UCSD-AML1 (cell line): ENCODE measurements around the gene PLAGL2.
"Not testable (repeated sequence)": the region's sequence is repeated elsewhere in the genome, so short reads cannot be mapped to it uniquely, and the experiment has no call there.

Source experiments
- DNase-seq: peaks from one replicate; lab custom pipeline; 2025; ENCODE audit not compliant: unreplicated experiment; lab: John Stamatoyannopoulos, UW

Gene PLAGL2

DNA sequence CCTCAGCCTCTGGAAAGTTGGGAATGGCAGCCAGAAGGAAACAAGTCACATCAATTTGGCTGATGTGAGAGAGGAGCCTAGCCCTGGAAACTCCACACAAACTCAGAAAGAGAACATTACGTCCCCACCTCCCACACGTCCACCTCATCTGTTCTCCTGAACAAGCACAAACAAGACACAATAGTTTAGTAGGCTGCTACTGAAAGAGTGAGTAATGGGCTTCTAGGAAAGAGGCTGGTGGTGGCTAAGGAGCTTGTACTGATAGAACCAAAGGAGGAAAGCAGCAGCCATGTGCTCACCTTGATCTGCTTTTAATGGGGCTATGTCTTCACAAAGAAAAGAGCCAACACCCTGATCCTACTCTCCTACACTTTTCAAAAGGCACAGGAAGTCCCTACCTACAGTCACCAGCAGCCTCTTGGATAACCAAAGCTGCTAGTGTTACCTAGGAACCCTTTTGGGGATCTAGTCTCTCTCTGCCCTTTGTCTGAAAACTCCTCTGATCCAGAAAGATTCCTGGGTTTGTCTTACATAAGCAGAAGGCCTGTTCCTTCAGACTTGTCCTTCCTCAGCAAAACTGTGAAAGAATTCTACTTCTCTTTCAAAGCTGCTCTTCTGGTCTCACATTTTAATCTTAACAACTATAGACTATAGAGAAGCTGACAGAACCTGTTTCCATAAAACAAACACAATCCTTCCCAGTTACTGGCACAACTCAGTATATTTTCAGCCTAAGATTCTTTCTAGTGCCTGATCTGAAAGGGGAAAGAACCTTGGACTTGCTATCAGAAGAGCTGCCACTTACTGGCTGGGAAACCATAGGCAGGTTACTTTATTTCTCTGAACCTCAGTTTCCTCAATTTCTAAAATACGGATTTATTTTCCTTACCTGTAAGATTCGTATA is 3.1 kb downstream of the PLAGL2 start:
- DNase-seq = no peak

DNA sequence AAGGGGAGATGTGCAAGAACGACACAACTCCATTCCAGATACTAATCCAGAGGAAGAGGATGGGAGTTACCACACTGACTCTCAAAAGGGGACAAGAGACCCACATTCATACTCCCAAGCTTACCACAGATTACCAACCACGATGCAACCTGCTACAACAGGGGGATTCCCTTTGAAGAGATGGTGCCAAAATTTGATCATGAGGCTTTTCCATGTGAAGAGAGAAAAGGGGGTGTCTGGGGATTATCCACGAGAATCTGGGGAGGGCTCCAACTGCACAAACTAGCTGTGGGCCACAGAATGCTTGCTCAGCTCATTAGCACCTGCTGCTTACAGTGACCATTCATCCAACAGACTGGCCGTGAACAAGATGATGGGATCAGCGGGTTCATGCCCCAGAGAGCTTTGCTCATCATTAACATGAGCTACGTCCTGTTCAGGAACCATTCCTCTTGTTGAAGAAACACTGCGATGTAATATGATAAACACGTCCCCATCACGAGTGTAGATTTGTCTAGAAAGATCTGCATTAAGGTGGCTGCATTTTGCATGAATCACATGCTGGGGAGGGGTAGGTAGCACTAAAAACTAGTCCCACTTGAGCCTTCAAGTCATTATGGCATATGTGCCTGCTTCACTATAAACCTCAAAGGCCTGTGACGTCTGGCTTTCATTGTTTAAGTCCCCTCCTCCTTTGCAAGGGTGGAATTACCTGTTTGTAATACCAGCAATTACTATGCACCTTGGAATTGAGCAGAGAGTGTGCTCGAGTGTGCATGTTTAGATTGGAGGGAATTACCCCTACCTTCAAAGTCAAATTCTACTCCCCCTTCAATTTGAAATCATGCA is 4.0 kb downstream of the PLAGL2 start:
- no peak for DNase-seq

DNA sequence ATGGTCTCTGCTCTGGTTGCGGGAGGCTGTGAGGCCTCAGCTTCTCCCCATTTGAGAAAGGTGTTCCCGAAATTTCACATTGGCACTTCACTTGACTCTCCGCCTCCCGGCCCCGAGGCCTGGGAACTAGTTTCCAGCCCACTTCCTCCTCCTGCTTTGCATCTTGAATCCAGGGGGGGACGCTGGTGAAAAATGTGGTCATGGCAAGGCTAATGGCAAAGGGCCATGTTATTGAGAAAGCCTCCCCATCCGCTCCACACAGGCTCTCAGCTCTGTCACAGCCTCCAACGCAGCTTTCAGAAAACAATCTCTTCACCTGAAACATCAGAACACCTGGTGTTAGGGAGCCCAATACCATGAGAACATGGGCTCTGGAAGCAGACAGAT is 5.6 kb downstream of the PLAGL2 start:
- no peak for DNase-seq

DNA sequence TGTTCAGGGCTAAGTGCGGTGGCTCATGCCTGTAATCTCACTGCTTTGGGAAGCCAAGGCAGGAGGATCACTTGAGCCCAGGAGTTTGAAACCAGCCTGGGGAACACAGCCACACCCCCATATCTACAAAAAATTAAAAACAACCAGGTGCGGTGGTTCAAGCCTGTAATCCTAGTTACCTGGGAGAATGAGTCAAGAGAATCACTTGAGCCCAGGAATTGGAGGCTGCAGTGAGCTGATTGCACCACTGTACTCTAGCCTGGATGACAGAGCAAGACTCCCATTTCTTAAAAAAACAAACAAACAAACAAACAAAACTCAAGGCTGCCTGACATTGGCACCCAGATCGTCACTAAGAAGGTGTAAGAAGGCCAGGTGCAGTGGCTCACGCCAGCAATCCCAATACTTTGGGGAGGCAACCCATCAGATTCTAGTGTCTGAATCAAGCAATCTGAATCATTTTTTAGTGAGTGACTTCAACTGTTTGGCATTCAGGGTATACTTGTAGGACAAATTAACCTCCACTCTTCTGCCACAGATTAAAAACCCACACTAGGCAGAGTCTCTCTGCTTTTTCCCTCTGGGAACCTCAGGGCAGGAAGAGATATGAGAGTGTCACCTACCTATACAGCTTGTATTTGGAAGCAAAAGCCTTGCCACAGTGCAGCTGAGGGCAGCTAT is 6.1 kb downstream of the PLAGL2 start:
- no peak for DNase-seq

DNA sequence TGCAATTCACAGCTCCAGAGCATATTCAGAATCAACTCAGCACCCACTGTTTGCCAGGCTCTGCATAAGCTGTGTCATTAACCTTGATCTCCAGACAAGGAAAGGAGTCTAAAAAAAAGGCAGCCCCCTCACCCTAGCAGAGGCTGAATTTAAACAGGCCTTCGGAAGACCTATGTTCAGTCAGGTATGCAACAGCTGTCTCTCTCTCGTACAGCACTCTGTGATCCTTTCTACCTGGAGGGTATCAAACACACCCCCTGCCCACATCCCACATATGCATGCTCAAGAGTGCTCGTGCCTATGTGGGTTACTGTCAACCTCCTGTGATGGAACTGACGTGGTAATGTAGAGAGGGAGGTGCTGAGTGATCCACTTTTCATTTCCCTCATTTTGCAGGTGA is 8.5 kb downstream of the PLAGL2 start:
- no peak for DNase-seq

DNA sequence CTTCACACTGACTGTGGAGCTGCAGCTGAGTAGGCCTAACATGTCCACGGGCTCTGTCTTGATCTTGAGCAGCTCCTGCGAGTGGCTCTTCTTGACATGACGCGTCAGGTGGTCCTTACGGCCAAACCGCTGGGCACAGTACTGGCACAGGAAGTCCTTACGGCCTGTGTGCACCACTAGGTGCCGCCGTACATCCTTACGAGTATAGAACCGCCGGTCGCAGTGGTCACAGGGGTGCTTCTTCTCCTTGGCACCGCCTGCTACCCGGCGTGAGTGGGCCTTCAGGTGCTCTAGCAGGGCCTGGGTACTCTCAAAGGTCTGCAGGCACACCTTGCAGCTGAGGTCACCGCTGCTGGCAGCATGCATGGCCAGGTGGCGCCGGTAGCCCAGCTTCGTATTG is 10.4 kb downstream of the PLAGL2 start:
- DNase-seq = not testable (repeated sequence)

DNA sequence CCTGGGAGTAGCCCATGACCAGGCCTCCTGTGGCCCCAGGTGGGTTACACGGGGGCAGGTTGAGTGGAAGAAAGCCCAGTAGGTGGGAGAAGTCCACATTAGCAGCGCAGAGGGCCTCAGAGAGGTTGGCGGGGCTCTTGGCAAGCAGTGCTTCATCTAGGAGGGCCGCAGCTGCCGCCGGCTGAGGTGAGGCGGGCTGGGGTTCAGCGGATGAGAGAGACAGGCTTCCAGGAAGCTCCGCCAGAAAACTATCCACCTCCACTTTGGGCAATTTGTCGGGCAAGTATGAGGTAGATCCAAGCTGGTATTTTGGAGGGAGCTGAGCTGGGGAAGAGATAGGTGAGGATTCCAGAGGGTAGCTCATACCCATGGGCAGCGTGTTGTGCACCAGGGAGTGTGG is 10.9 kb downstream of the PLAGL2 start:
- DNase-seq = not testable (repeated sequence)

DNA sequence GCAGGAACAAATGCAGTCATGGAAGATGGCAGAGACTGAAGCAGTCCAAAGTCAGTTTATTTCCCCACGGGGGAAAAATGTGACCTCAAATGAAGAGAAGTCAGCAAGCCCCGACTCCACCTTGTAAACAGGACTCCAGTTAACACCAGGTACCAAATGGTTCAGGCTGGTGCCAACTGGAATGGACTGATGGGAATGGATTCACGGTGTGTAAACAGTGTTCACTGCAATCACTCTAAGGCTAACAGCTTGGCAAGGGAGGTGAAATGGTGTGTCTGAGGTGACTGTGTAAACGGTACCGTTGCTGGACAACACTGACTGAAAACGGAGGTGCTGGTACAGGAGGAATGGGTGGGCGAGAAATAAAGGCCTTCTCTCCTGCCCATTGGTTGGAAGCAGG is 12.0 kb downstream of the PLAGL2 start:
- no peak for DNase-seq

DNA sequence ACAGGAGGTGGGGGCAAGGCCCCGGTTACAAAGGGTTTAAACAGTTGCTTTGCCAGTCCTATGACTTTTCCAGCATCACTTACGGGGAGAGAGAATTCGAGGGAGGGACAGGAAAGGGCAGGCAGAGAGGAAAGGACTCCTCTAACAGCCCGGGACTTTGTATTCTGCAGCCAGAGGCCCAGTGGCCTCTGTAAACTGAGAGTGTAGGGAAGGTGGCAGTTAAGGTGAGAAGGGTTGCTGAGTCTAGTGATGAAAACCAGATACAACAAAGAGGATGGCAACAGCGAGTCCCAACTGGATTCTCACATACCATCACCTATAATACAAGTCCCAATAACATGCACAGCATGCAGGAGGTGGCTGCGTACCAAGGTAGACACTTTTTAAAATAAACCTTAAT is 13.5 kb downstream of the PLAGL2 start:
- no peak for DNase-seq

DNA sequence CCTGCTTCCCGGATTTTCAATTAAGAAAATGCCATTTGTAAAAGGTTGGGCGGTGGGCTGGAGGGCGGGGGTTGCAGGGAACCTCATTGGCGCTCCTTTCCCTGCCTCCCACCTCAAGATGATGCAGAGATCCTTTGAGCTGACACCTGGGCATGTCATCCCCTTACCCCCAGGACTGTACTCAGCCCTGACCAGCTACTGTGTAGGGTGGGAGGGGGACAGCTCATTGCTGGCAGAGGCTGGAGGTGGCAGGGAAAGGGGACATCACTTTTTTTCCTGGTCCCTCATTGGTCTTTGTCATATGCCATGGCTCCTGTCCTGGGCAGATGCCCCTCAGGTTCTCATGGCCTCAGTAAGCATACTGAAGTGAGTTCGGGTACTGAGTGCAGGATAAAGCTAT is 14.2 kb downstream of the PLAGL2 start:
- not testable (repeated sequence) for DNase-seq

DNA sequence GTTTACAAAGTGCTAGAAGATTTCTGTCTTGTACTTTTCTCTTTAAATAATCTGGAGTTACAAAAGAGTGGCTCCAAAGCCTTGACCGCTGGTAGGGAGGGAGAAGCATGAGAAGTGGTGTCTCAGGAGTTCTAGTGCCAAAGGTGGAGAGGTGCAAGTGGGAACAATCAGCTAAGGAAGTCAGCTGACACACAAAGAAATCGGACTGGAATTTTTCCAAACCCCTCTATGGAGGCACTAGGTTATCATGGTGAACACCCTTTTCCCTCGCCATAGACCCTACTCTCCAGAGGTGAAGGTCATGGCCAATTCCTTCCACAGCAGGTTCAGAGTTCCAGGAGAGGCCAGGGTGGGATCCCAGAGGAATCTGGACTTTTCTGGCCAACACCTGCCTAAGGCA is 14.8 kb downstream of the PLAGL2 start:
- DNase-seq = no peak

DNA sequence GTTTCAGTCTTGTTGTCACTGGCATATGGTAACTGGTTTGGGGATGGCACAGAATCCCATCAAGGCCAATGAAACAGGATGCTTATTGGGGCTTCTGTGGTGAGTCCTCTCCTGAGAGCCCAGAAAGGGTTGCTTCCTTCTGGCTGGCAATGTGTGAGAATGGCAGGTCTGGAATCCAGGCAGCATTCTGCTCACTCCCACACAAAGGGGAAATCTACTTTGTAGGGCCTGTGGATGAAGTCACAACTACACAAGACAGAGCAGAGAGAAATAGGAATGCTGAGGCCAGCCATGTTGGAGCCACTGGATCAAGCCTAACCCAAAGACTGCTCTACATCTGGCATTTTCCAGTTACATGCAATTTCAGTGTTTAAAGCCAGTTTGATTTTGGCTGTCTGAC is 15.7 kb downstream of the PLAGL2 start:
- no peak for DNase-seq

DNA sequence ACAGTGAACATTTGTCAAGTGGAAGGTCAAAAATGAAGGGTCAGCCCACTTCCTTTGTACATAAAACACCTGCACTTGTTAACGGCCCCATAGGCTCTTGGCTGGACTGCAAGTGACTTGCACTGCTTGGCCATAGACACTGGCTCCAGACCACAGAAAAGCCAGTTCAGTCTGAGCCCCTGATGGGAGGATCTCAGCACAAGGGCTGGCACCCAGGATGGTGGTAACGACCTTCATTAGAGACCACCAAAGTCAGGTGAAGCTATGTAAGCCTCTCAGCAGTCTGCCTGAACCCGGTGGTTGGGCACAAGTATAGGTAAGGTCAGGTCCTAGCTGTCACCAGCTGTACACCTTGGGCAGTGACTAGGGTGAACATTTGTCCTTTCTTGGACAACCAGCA is 16.1 kb downstream of the PLAGL2 start:
- no peak for DNase-seq

DNA sequence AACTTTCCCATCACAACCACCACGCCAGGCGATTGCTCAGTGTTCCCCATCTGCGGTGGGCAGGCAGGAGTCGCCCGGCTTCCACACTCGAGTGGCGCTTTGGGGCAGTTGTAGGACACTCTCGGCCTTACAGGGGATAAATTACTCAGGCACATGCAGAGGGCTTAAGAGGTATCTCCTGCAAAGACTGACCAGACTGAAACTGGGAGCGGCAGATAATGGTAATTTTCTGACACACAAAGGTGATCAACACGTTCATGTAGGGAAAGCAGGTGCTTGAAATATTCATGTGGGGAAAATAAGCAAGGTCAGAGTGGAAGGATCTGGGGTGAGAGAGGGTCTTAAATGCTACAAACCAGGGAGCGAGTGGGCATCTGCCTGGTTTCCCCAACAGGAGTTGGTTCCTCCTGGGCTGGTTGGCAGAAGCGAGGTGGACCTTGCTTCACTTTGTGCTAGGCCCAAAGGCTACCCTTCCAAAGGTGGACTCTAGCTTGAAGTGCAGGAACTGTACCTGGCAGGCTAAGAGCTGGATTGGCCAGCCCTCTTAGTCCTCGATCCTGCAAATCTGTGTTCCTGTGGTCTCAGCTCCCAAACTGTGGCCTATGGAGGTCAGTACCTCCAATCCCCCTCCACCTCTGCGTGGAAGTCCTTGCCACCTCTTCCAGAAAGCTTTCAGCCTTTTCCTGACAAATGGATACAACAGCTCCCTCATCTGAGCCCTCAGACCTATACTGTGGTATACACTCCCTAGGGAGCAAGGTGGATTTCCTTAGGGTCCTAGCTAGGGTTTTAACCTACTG is 16.7 kb downstream of the PLAGL2 start:
- no peak for DNase-seq

DNA sequence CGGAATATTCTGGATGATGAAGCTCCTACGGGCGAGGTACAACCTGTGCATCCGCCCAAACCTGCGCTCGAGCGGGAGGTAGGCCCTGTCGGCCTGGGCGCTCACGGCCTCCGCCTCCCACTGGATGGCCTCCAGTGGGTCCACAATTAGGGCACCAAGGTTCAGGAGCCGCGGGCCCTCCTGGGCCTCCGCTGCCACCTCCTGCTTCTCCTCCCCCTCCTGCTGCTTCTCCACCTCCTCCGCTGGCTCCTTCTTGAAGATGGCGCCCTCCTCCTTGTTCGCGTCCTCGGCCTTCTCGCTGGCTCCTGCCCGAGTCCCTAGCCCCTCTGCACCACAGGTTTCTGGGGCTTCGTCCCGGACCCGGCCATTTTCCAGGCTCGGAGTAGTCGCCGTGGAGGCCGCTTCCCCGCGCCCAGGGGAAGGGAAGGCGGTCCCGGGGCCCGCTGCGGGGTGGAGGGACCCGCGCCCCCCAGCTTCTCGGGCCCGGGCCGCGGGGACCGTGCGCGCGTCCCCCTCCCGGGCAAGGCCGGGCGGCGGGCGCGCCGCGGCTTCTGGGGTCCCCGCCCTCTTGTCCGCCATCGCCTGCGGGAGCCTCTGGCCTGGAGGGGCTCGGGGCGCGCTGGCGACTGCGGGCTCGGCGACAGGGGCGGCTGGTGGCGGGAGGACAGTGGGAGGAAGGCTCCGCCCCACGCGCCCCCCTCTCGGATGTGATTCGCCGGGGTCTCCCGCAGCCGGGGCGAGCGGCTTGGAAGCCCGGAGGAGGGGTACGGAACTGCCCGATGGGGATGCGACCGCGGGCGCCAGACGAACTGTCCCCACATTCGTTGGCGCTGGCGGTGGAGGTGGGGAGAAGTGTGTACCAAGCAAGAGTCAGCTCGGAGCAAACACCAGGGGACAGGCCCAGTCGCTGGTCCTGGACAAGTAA is 17.6 kb downstream of the PLAGL2 start:
- no peak for DNase-seq

DNA sequence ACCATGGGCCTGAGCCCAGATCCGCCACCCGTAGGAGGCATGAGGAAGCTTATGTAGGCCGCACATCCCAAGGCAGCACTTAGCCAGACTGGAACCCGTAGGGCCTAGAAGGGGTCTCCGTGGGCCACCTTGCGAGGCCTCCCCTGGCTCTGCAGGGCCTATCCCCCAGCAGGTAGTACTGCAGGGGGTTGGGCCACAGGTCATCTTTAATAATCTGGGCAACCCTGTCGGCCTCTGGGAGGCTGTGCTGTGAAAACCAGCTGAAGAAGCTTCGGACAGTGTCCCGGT is 18.5 kb downstream of the PLAGL2 start:
- no peak for DNase-seq

DNA sequence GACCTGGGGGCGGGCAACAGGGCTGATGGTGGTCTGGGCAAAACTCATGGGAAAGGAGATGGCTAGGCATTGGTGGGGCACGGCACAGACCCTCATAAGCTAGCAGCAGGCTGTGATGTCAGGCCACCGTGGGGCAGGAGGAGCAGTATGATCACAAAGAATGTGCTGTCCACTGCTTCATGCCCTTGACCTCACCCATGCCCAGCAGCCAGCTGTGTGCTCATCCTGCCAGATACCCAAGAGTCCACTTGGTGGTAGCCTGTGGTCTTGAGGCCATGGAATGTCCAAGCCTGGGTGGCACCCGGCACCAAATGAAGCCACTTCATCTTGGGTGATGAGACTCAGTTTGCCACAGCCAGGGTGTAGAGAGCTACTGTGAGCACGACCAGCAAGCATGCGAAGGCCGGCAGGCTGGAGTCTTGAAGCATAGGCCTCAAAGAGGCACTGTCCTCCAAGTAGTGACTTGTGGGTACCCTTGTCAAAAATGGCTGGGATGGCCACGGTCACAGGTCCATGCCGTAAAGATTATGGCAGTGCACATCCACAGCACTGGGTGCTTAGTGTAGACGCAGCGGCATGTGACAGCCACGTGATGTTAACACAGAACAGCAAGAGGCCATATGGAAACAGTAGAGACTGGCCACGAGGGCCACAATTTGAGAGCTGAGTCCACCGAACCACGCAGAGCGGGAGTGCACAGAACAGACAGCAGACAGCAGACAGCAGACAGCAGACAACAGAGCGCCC is 19.0 kb downstream of the PLAGL2 start:
- DNase-seq = no peak

DNA sequence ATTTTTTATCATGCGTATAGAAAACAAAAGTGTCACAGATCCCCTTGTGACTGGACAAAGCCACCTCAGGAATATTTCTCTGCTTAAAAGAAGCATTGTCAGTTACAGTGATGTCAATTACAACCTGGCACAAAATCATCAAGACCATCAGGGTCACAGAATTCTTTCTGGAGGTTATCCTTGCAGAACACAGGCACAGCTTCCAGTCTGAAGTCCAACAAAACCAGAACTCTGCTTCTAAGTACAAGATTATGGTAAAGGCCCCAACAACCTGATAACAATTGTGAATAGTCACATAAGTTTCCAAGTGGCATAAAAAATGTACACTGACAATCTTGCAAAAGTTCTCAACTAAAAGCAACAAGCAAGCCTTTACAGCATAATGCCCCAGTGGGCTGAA is 21.0 kb downstream of the PLAGL2 start:
- DNase-seq = no peak

DNA sequence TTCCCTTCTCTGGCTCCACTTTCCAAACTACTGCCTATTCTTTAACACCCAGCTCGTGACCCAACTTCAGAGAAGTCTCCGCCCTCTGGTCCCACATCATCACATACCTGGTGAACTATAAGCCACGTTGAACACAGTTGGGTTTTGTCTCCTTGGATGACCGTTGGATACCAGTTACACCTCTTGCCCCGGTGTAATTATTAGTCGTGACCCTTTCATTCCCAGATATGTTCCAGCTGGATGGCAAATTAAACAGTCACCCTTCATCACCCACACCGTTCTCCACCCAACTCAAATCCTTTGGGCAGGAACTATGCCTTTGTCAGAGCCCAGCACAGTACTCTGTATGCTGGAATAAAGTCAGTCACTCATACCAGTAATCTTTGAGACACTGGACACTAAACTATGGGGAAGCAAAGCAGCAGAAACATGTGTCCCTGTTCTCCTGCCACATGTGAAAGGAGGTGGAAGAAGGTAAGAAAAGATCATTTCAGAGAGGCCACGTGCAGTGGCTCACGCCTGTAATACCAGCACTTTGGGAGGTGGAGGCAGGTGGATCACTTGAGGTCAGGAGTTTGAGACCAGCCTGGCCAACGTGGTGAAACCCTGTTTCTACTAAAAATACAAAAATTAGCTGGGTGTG is 22.5 kb downstream of the PLAGL2 start:
- DNase-seq = no peak
